SK-N-SH (cell line): Measurements from ENCODE around the gene PTPN14. TPM values are rescaled to one million over a fixed set of nuclear protein-coding genes. Genes with fewer than 3 reads are reported as not detected.

Experiments
- CTCF ChIA-PET: fragments of 300-600, 350-600 bp; formaldehyde crosslinking; extraction: SDS; loops from one replicate; lab custom pipeline; 2021; lab: Yijun Ruan, JAX
- POLR2A ChIA-PET: fragments of 350-600 bp; sonication (Branson Sonifier 250); formaldehyde crosslinking; extraction: SDS; loops from one replicate; lab custom pipeline; 2020; ENCODE audit warnings: antibody characterized with exemption, inconsistent platforms; lab: Yijun Ruan, JAX
- DNase-seq: peaks from one replicate; pipeline ENCODE4 v3.0.0; 2012
- H2AFZ ChIP-seq: fragments of 200-600 bp; sonication (generic); 2 replicates; pipeline ENCODE4 v1.8.1; 2016; ENCODE audit warnings: antibody characterized with exemption, mild to moderate bottlenecking, low read depth
- H3F3A ChIP-seq: fragments of 200-600 bp; sonication (generic); replicated peaks from 2 replicates; pipeline ENCODE3; 2016; ENCODE audit warnings: antibody characterized with exemption, mild to moderate bottlenecking; ENCODE audit not compliant: insufficient read depth
- H3K27ac ChIP-seq, 2 experiments: fragments of 200-500 bp in 1 of 2; fragments of 200-600 bp in 1 of 2; sonication (Bioruptor generic) in 1 of 2; sonication (generic), shearing (Covaris generic) in 1 of 2; 2 replicates each; pipeline versions ENCODE4 v1.5.1 to v1.6.1; 2014 to 2016; ENCODE audit warnings: low read depth in 2 of 2, inconsistent platforms in 1 of 2, low read length in 1 of 2, mild to moderate bottlenecking in 1 of 2, mixed read lengths in 1 of 2
- H3K27me3 ChIP-seq: fragments of 200-600 bp; sonication (generic), shearing (Covaris generic); 2 replicates; pipeline ENCODE4 v1.6.1; 2016; ENCODE audit warnings: mixed run types; ENCODE audit not compliant: insufficient read depth
- H3K36me3 ChIP-seq, 2 experiments: fragments of 200-500 bp in 1 of 2; fragments of 200-600 bp in 1 of 2; sonication (Bioruptor generic) in 1 of 2; sonication (generic) in 1 of 2; replicated peaks in 1 of 2; 2 replicates each; pipeline versions ENCODE3 to v1.5.1; 2014 to 2016; ENCODE audit warnings: low read length in 1 of 2, mild to moderate bottlenecking in 1 of 2; ENCODE audit not compliant: insufficient read depth in 2 of 2, control insufficient read depth in 1 of 2
- H3K4me1 ChIP-seq, 2 experiments: fragments of 200-500 bp in 1 of 2; fragments of 200-600 bp in 1 of 2; sonication (Bioruptor generic) in 1 of 2; sonication (generic), shearing (Covaris generic) in 1 of 2; 2 replicates each; pipeline versions ENCODE4 v1.5.1 to v1.6.1; 2014 to 2016; ENCODE audit warnings: low read depth in 1 of 2, low read length in 1 of 2, mixed run types in 1 of 2; ENCODE audit not compliant: insufficient read depth in 2 of 2, control insufficient read depth in 1 of 2
- H3K4me2 ChIP-seq: fragments of 200-600 bp; sonication (generic), shearing (Covaris generic); 2 replicates; pipeline ENCODE4 v1.6.1; 2017; ENCODE audit warnings: mixed run types
- H3K4me3 ChIP-seq, 2 experiments: fragments of 200-500 bp in 1 of 2; fragments of 200-600 bp in 1 of 2; sonication (Bioruptor generic) in 1 of 2; sonication (generic), shearing (Covaris generic) in 1 of 2; 2 replicates each; pipeline versions ENCODE4 v1.5.1 to v1.8.1; 2014 to 2016; ENCODE audit warnings: low read depth in 2 of 2, inconsistent platforms in 1 of 2, low read length in 1 of 2, mild to moderate bottlenecking in 1 of 2, mixed read lengths in 1 of 2, moderate library complexity in 1 of 2
- H3K79me2 ChIP-seq: fragments of 200-600 bp; sonication (generic); 2 replicates; pipeline ENCODE4 v1.8.1; 2017; ENCODE audit warnings: mild to moderate bottlenecking; ENCODE audit not compliant: insufficient read depth
- H3K9ac ChIP-seq: fragments of 200-600 bp; sonication (generic); 2 replicates; pipeline ENCODE4 v1.6.1; 2017; ENCODE audit warnings: mixed run types
- H3K9me2 ChIP-seq: fragments of 200-600 bp; sonication (generic); 2 replicates; pipeline ENCODE4 v1.6.1; 2017; ENCODE audit warnings: mixed run types
- H3K9me3 ChIP-seq: fragments of 200-600 bp; sonication (generic); 2 replicates; pipeline ENCODE4 v1.6.1; 2017; ENCODE audit warnings: mixed run types, mild to moderate bottlenecking, moderate library complexity
- H4K20me1 ChIP-seq: fragments of 200-600 bp; sonication (generic); 2 replicates; pipeline ENCODE4 v1.6.1; 2017; ENCODE audit warnings: mild to moderate bottlenecking, mixed run types; ENCODE audit not compliant: insufficient read depth
- CHD2 ChIP-seq: fragments of 150-350 bp; IDR thresholded peaks from 2 replicates; pipeline ENCODE4 v1.6.1; 2018; ENCODE audit warnings: low read length; ENCODE audit not compliant: partially characterized antibody
- ELF1 ChIP-seq: IDR thresholded peaks from 2 replicates; pipeline ENCODE4 v1.4.0; 2012
- FOXM1 ChIP-seq: IDR thresholded peaks from 2 replicates; pipeline ENCODE4 v1.4.0; 2012; ENCODE audit warnings: low read depth, mild to moderate bottlenecking
- GATA2 ChIP-seq: sonication (generic); formaldehyde crosslinking; IDR thresholded peaks from 2 replicates; pipeline ENCODE4 v1.5.0; 2020; ENCODE audit warnings: mild to moderate bottlenecking, missing genetic modification reagents
- MXI1 ChIP-seq: IDR thresholded peaks from 2 replicates; pipeline ENCODE4 v1.6.1; 2012; ENCODE audit warnings: mild to moderate bottlenecking, low read depth, low read length, improper control_type of control experiment
- NRF1 ChIP-seq: IDR thresholded peaks from 2 replicates; pipeline ENCODE4 v1.6.1; 2012; ENCODE audit warnings: low read depth, mild to moderate bottlenecking, low read length
- PBX3 ChIP-seq: IDR thresholded peaks from 2 replicates; pipeline ENCODE4; 2012
- RCOR1 ChIP-seq: fragments of 150-350 bp; IDR thresholded peaks from 2 replicates; pipeline ENCODE4 v1.6.1; 2017; ENCODE audit warnings: antibody characterized with exemption, low read length
- RFX5 ChIP-seq: IDR thresholded peaks from 2 replicates; pipeline ENCODE4 v1.6.1; 2012; ENCODE audit warnings: mild to moderate bottlenecking, improper control_type of control experiment, low read length
- SMC3 ChIP-seq: IDR thresholded peaks from 2 replicates; pipeline ENCODE4 v1.6.1; 2012; ENCODE audit warnings: low read depth, low read length, improper control_type of control experiment
- TAF1 ChIP-seq: IDR thresholded peaks from 2 replicates; pipeline ENCODE4 v1.6.1; 2012; ENCODE audit warnings: low read depth, mild to moderate bottlenecking, low read length, moderate library complexity, borderline replicate concordance
- TCF12 ChIP-seq: IDR thresholded peaks from 2 replicates; pipeline ENCODE4 v1.4.0; 2012
- YY1 ChIP-seq: IDR thresholded peaks from 2 replicates; pipeline ENCODE4 v1.4.0; 2012; ENCODE audit warnings: low read depth, mild to moderate bottlenecking
- ZBTB33 ChIP-seq: IDR thresholded peaks from 2 replicates; pipeline ENCODE4 v1.4.0; 2012; ENCODE audit warnings: low read depth, borderline replicate concordance
- WGBS: methylation state at CpG from one replicate; pipeline ENCODE4 v1.1.6; 2017; ENCODE audit warnings: low lambda C conversion rate; 5-methylcytosine and 5-hydroxymethylcytosine counted together
- polyA plus RNA-seq, 3 experiments: library from polyadenylated mRNA; depleted of rRNA; stranded (reverse); fragments of >200 nt; gene quantifications; 2 replicates each; pipeline ENCODE4 v1.2.3, GENCODE V29; 2012
- TF ChIP-seq, protein P1 (sequence below): IDR thresholded peaks from 2 replicates; pipeline ENCODE4 v1.6.1; 2012; ENCODE audit warnings: mild to moderate bottlenecking, low read depth, low read length, moderate library complexity
- TF ChIP-seq, protein P2 (sequence below): fragments of 150-350 bp; IDR thresholded peaks from 2 replicates; pipeline ENCODE4 v1.6.1; 2016; ENCODE audit warnings: mild to moderate bottlenecking, low read depth, low read length

The PTPN14 gene
- polyA plus RNA-seq, 1 of the 3 experiments (the other 2 are of a cell fraction) = 12.8 TPM

DNA sequence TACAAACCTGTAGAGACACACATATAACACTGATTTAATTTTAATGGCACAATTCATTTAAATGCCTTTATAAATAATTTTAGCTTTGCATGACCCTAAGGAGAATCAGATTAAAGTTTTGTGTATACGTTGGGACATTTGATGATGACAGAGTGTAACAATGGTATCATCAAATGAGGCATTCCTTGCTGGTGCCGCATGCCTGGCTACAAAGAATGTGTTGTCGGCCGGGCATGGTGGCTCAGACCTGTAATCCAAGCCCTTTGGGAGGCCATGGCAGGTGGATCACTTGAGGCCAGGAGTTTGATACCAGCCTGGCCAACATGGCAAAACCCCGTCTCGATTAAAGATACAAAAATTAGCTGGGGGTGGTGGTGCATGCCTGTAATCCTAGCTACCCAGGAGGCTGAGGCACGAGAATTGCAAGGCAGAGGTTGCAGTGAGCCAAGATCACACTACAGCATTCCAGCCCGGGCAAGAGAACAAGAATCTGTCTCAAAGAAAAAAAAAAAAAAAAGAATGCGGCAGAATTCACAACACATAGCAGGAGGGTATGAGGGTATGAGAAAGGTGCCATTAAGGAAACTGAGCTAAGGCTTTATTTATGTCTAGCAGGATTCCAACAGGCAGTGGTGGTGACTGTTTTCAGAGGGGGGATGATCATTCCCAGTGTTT, 58.9 kb downstream of the PTPN14 start:
- Histone ChIP-seq H3K4me1 (peaks cover 0 to 17% of the 10 kb centered on the region in 2 experiments; a peak in 2 of 4 replicates), H3K4me3 (no peak overlapping the region), H4K20me1 (peaks cover 72% of the 10 kb centered on the region), H3K27ac (no peak overlapping the region), H3K4me2 (no peak overlapping the region), H2AFZ (no peak overlapping the region), H3K9ac (no peak overlapping the region), H3K9me3 (no peaks in the 10 kb centered on the region), H3K27me3 (no peaks in the 10 kb centered on the region), H3K79me2 (peaks cover 96% of the 10 kb centered on the region), H3K9me2 (no peaks in the 10 kb centered on the region), H3F3A (peaks cover 8% of the 10 kb centered on the region), H3K36me3 (peaks cover 0 to 22% of the 10 kb centered on the region in 2 experiments)
- WGBS = 94% methylated on average over 9 of the region's 9 CpGs
- TF ChIP-seq RFX5 (no peak), GATA2 (CRISPR knock-in tag) (no peak), FOXM1 (no peak), YY1 (no peak)
- TF ChIP-seq, protein P1, sequence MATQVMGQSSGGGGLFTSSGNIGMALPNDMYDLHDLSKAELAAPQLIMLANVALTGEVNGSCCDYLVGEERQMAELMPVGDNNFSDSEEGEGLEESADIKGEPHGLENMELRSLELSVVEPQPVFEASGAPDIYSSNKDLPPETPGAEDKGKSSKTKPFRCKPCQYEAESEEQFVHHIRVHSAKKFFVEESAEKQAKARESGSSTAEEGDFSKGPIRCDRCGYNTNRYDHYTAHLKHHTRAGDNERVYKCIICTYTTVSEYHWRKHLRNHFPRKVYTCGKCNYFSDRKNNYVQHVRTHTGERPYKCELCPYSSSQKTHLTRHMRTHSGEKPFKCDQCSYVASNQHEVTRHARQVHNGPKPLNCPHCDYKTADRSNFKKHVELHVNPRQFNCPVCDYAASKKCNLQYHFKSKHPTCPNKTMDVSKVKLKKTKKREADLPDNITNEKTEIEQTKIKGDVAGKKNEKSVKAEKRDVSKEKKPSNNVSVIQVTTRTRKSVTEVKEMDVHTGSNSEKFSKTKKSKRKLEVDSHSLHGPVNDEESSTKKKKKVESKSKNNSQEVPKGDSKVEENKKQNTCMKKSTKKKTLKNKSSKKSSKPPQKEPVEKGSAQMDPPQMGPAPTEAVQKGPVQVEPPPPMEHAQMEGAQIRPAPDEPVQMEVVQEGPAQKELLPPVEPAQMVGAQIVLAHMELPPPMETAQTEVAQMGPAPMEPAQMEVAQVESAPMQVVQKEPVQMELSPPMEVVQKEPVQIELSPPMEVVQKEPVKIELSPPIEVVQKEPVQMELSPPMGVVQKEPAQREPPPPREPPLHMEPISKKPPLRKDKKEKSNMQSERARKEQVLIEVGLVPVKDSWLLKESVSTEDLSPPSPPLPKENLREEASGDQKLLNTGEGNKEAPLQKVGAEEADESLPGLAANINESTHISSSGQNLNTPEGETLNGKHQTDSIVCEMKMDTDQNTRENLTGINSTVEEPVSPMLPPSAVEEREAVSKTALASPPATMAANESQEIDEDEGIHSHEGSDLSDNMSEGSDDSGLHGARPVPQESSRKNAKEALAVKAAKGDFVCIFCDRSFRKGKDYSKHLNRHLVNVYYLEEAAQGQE = no peak
- ChIA-PET POLR2A (no interaction called here), CTCF (interaction anchor here (0.9 kb wide), 1 partner anchor 93 kb away, joined by 3 read pairs; no protein-coding TSS in a partner anchor)
- no peak for DNase-seq

DNA sequence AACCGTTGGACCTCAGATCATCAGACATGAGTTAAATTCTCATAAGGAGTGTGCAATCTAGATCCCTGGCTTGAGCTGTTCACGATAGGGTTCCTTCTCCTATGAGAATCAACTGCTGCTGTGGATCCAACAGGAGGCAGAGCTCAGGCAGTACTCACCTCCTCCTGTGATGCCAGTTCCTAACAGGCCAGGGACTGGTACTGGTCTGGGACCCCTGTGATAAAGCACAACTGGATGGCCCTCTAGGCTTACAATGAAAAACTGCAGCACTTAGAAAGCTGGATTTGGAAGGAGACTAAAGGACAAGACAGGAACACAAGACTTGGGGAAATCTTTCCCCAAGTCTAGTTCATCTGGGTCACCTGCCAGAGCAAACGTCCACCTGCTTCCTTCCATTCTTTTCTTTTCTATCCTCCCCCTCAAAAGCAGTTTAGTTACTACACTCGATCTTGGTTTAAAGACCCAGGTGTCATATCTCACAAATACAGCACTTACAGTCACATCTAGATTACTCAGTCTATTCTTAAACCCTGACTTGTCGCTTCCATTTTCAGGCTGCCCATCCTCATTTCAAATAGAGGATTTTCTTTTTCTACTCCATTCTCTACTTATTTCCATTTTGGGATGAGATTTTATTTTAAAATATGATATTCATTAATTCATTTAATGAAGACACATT, 59.8 kb downstream of the PTPN14 start:
- H3K9ac ChIP-seq = no peak overlapping the region
- peaks cover 78% of the 10 kb centered on the region for H4K20me1 ChIP-seq
- H3K36me3 ChIP-seq = peaks cover 0 to 19% of the 10 kb centered on the region in 2 experiments
- no peak for DNase-seq
- ChIA-PET POLR2A (no interaction called here), CTCF (no interaction called here)
- H3K9me3 ChIP-seq = no peaks in the 10 kb centered on the region
- no peak overlapping the region for H3K27ac ChIP-seq
- H3K4me3 ChIP-seq = no peak overlapping the region
- no peaks in the 10 kb centered on the region for H3K9me2 ChIP-seq
- WGBS = 78% methylated on average over 5 of the region's 5 CpGs
- no peak for TF ChIP-seq SMC3
- TF ChIP-seq MXI1 = no peak
- no peak for TF ChIP-seq RCOR1
- no peak for TF ChIP-seq CHD2
- TF ChIP-seq PBX3 = no peak
- TF ChIP-seq, protein P2, sequence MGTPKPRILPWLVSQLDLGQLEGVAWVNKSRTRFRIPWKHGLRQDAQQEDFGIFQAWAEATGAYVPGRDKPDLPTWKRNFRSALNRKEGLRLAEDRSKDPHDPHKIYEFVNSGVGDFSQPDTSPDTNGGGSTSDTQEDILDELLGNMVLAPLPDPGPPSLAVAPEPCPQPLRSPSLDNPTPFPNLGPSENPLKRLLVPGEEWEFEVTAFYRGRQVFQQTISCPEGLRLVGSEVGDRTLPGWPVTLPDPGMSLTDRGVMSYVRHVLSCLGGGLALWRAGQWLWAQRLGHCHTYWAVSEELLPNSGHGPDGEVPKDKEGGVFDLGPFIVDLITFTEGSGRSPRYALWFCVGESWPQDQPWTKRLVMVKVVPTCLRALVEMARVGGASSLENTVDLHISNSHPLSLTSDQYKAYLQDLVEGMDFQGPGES = no peak
- no peak for TF ChIP-seq TAF1
- no peak for TF ChIP-seq ZBTB33
- no peak for TF ChIP-seq NRF1
- TF ChIP-seq TCF12 = no peak
- TF ChIP-seq FOXM1 = no peak
- TF ChIP-seq ELF1 = no peak
- no peaks in the 10 kb centered on the region for H3K27me3 ChIP-seq
- H3K4me1 ChIP-seq = peaks cover 0 to 17% of the 10 kb centered on the region in 2 experiments; a peak in 2 of 4 replicates
- H2AFZ ChIP-seq = no peak overlapping the region
- peaks cover 96% of the 10 kb centered on the region for H3K79me2 ChIP-seq
- H3K4me2 ChIP-seq = no peak overlapping the region
- H3F3A ChIP-seq = peaks cover 8% of the 10 kb centered on the region
